GM19023 (cell line): Measurements from ENCODE around the gene MSTN.

Source experiments
- ATAC-seq: cut with Tn5 transposase; IDR thresholded peaks from one replicate; pipeline ENCODE4 v1.9.1; 2021; ENCODE audit warnings: mild to moderate bottlenecking, moderate library complexity; ENCODE audit not compliant: unreplicated experiment

The MSTN gene

GRCh38 chr2:190062601-190063000 lies at the start of gene MSTN:
Gene MSTN, minus strand, starts transcription at chr2:190062729. Its CDS starts 133 bp downstream, at chr2:190062596.
- ATAC-seq: no peak

GRCh38 chr2:190111166-190111565 lies 48.6 kb upstream of the MSTN start:
- ATAC-seq: no peak

- ATAC-seq: no peak
Measured at GRCh38 chr2:190110699-190111098, 48.2 kb upstream of the MSTN start.

GRCh38 chr2:190110131-190110530 lies 47.6 kb upstream of the MSTN start:
- no peak for ATAC-seq

- ATAC-seq: no peak
Measured at GRCh38 chr2:190107409-190107808, 44.9 kb upstream of the MSTN start.

- no peak for ATAC-seq
Measured at GRCh38 chr2:190106783-190107182, 44.3 kb upstream of the MSTN start.

- no peak for ATAC-seq
Measured at GRCh38 chr2:190105554-190105953, 43.0 kb upstream of the MSTN start.

- no peak for ATAC-seq
Measured at GRCh38 chr2:190103144-190103543, 40.6 kb upstream of the MSTN start.

- ATAC-seq: no peak
Measured at GRCh38 chr2:190099890-190100697, 37.6 kb upstream of the MSTN start.

GRCh38 chr2:190098851-190099250 lies 36.3 kb upstream of the MSTN start:
- ATAC-seq: no peak

GRCh38 chr2:190097115-190097514 lies 34.6 kb upstream of the MSTN start:
- no peak for ATAC-seq

GRCh38 chr2:190094316-190094871 lies 31.9 kb upstream of the MSTN start:
- ATAC-seq: no peak

- ATAC-seq: no peak
Measured at GRCh38 chr2:190093793-190094192, 31.3 kb upstream of the MSTN start.

- no peak for ATAC-seq
Measured at GRCh38 chr2:190090148-190090547, 27.6 kb upstream of the MSTN start.

- ATAC-seq: no peak
Measured at GRCh38 chr2:190088917-190089316, 26.4 kb upstream of the MSTN start.

- no peak for ATAC-seq
Measured at GRCh38 chr2:190084704-190085103, 22.2 kb upstream of the MSTN start.

GRCh38 chr2:190082118-190082517 lies 19.6 kb upstream of the MSTN start:
- ATAC-seq: no peak

GRCh38 chr2:190080527-190081049 lies 18.1 kb upstream of the MSTN start:
- no peak for ATAC-seq

GRCh38 chr2:190079160-190079559 lies 16.6 kb upstream of the MSTN start:
- no peak for ATAC-seq

- ATAC-seq: no peak
Measured at GRCh38 chr2:190075623-190076022, 13.1 kb upstream of the MSTN start.

- no peak for ATAC-seq
Measured at GRCh38 chr2:190069936-190070696, 7.6 kb upstream of the MSTN start.

GRCh38 chr2:190068764-190069163 lies 6.2 kb upstream of the MSTN start:
- no peak for ATAC-seq
